CD8-positive, alpha-beta memory T cell (primary cell): ENCODE measurements around the gene SELENOP. TPM values are rescaled to one million over a fixed set of nuclear protein-coding genes. Genes with fewer than 3 reads are reported as not detected.
A peak's percentile ranks its signal among the peaks of the same experiment; 100 is the strongest.

Source experiments
- CTCF ChIA-PET: fragments of 350-600 bp; sonication (Branson Sonifier 250); formaldehyde crosslinking; loops from one replicate; lab custom pipeline; 2021; ENCODE audit warnings: antibody characterized with exemption; lab: Charles Lee
- POLR2A ChIA-PET: fragments of 350-600 bp; sonication (Branson Sonifier 250); formaldehyde crosslinking; loops from one replicate; lab custom pipeline; 2021; ENCODE audit warnings: antibody characterized with exemption; lab: Charles Lee
- DNase-seq, 5 donors: peaks; one replicate each; pipeline versions ENCODE4 v3.0.0 to v3.0.0-alpha.2; 2020 to 2022; ENCODE audit warnings: mixed read lengths in 1 of 5
- H3K27ac ChIP-seq: one replicate; pipeline ENCODE4 v1.7.0; 2013; ENCODE audit warnings: low read depth, mild to moderate bottlenecking, low read length, moderate library complexity
- H3K27me3 ChIP-seq: 2 replicates; pipeline ENCODE4 v1.7.0; 2013; ENCODE audit warnings: low read length, mild to moderate bottlenecking; ENCODE audit not compliant: insufficient read depth, poor library complexity, severe bottlenecking
- H3K36me3 ChIP-seq: 2 replicates; pipeline ENCODE4 v1.7.0; 2013; ENCODE audit warnings: mild to moderate bottlenecking, low read length, moderate library complexity; ENCODE audit not compliant: insufficient read depth
- H3K4me1 ChIP-seq: 2 replicates; pipeline ENCODE4 v1.7.0; 2013; ENCODE audit warnings: mild to moderate bottlenecking, low read length, moderate library complexity; ENCODE audit not compliant: insufficient read depth
- H3K4me3 ChIP-seq: 2 replicates; pipeline ENCODE4 v1.7.0; 2013; ENCODE audit warnings: mild to moderate bottlenecking, low read length
- H3K9me3 ChIP-seq: 2 replicates; pipeline ENCODE4 v1.7.0; 2013; ENCODE audit warnings: mild to moderate bottlenecking, low read length
- H3K27ac Mint-ChIP-seq, 8 donors: one replicate each; pipeline ENCODE4 v1.8.0; 2020 to 2021; ENCODE audit warnings: mixed read lengths in 8 of 8, mild to moderate bottlenecking in 6 of 8, inconsistent platforms in 3 of 8, moderate library complexity in 3 of 8
- H3K27me3 Mint-ChIP-seq, 2 donors: one replicate each; pipeline ENCODE4 v1.8.0; 2020 to 2021; ENCODE audit warnings: mixed read lengths in 2 of 2, mild to moderate bottlenecking in 1 of 2, moderate library complexity in 1 of 2
- H3K36me3 Mint-ChIP-seq, 3 donors: one replicate each; pipeline ENCODE4 v1.8.0; 2020 to 2021; ENCODE audit warnings: mixed read lengths in 3 of 3, inconsistent platforms in 1 of 3, mild to moderate bottlenecking in 1 of 3
- H3K4me1 Mint-ChIP-seq, 3 donors: one replicate each; pipeline ENCODE4 v1.8.0; 2020 to 2021; ENCODE audit warnings: mixed read lengths in 3 of 3, inconsistent platforms in 1 of 3, mild to moderate bottlenecking in 1 of 3
- H3K4me3 Mint-ChIP-seq, 7 donors: one replicate each; pipeline ENCODE4 v1.8.0; 2020 to 2021; ENCODE audit warnings: mixed read lengths in 7 of 7, mild to moderate bottlenecking in 6 of 7, moderate library complexity in 4 of 7, inconsistent platforms in 2 of 7
- H3K9me3 Mint-ChIP-seq, 5 donors: one replicate each; pipeline ENCODE4 v1.8.0; 2020 to 2022; ENCODE audit warnings: mixed read lengths in 5 of 5, mild to moderate bottlenecking in 3 of 5, moderate library complexity in 2 of 5, inconsistent platforms in 1 of 5
- polyA plus RNA-seq: library from polyadenylated mRNA; unstranded; fragments of 300-500 nt; fragmentation: Illumina TruSeq; gene quantifications from one replicate; pipeline ENCODE4 v1.2.3, GENCODE V29; 2021
- total RNA-seq, 2 experiments: library from RNA; stranded (reverse); gene quantifications; one replicate each; pipeline ENCODE4 v1.2.3, GENCODE V29; 2021

The SELENOP gene
- total and polyA plus RNA-seq, 3 experiments from 2014 or later: 0.75 to 1.2 TPM; not detected in 1

DNA sequence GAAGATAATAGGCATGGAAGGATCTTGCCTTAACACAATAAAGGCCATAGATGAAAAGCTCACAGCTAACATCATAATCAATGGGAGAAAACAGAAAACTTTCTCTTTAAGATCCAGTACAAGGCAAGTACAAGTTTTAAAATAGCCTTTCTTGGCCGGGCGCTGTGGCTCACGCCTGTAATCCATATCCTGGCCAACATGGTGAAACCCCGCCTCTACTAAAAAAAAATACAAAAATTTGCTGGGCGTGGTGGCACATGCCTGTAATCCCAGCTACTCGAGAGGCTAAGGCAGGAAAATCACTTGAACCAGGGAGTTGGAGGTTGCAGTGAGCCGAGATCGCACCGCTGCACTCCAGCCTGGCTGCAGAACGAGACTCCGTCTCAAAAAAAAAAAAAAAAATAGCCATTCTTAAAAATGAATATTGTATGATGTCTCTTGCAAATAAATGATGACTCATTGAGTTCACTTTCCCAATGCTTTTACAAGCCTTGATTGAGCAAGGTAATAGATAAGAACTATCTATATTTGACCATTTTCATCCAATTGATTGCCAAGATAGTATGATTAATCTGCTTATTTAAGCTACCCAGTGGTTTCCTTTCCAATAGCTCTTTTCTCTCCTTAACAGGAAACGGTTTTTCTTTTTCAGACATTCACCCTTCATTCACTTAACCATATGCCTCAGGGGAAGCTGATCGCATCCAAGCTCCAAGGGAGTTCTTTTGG is 39.3 kb downstream of the SELENOP start:
- H3K4me1 Mint-ChIP-seq: no peaks in the 10 kb centered on the region
- no peaks in the 10 kb centered on the region for H3K9me3 ChIP-seq
- H3K27ac Mint-ChIP-seq: no peak overlapping the region
- H3K36me3 ChIP-seq: no peaks in the 10 kb centered on the region
- H3K27ac ChIP-seq: no peak overlapping the region
- no peaks in the 10 kb centered on the region for H3K4me1 ChIP-seq
- peaks cover 13 to 19% of the 10 kb centered on the region in 2 donors for H3K27me3 Mint-ChIP-seq
- no peak for DNase-seq
- ChIA-PET CTCF (no interaction called here), POLR2A (interaction anchor here (0.7 kb wide), 1 partner anchor 103 kb away, joined by 5 read pairs; no protein-coding TSS in a partner anchor)
- H3K9me3 Mint-ChIP-seq: peaks cover 0 to 2% (median 0%) of the 10 kb centered on the region in 5 donors
- no peak overlapping the region for H3K4me3 ChIP-seq
- H3K4me3 Mint-ChIP-seq: no peak overlapping the region
- H3K36me3 Mint-ChIP-seq: peaks cover 0 to 12% (median 2%) of the 10 kb centered on the region in 3 donors
- no peaks in the 10 kb centered on the region for H3K27me3 ChIP-seq

DNA sequence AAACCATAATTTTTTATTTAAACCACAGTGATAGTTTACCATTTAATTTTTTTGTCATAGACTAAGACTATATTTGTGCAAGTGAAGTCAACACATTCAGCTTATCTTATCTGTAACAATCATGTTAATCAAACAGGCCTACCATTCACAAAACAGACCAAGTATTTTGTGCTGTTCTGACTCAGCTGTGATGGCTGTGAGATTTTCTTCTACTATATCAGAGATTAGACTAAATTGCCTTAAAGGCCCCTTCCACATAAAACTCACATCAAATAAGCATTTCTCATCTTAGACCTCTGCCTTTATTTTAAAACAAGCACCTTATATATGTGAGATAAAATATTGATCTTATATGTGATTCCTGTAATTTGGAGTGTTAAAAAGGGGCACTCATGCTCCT is 41.7 kb downstream of the SELENOP start:
- H3K36me3 Mint-ChIP-seq: peaks cover 0 to 16% (median 2%) of the 10 kb centered on the region in 3 donors
- Histone ChIP-seq H3K27me3 (no peaks in the 10 kb centered on the region), H3K27ac (no peak overlapping the region), H3K4me1 (no peaks in the 10 kb centered on the region), H3K36me3 (no peaks in the 10 kb centered on the region), H3K9me3 (no peaks in the 10 kb centered on the region), H3K4me3 (no peak overlapping the region)
- peaks cover 13 to 19% of the 10 kb centered on the region in 2 donors for H3K27me3 Mint-ChIP-seq
- peaks cover 0 to 2% (median 0%) of the 10 kb centered on the region in 5 donors for H3K9me3 Mint-ChIP-seq
- no peak overlapping the region for H3K4me3 Mint-ChIP-seq
- DNase-seq: no peak
- H3K4me1 Mint-ChIP-seq: no peaks in the 10 kb centered on the region
- H3K27ac Mint-ChIP-seq: no peak overlapping the region
- POLR2A ChIA-PET: no interaction called here
- CTCF ChIA-PET: no interaction called here

DNA sequence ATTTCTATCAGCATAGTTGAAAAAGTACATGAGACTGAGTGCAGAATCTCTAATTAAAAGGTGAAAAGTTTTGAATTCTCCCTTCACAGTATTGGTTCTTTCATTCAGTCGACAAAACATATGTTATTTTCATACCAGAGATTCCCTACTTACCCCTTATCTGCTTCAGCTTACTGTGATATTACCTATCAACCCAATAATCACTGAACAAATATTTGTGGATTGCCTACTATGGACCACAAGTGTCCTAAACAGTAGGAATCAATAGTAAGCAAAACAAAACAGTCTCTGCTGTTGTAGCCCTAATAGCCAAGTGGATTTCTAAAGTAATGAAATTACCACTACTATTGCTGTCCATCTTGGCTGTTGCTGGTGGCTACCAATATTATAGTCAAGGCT is 43.6 kb downstream of the SELENOP start:
- H3K4me1 Mint-ChIP-seq: no peaks in the 10 kb centered on the region
- CTCF ChIA-PET: interaction anchor here (0.8 to 1.8 kb wide), 4 partner anchors 184 to 912 kb away, joined by 3 to 11 read pairs (median 6); no protein-coding TSS in a partner anchor

DNA sequence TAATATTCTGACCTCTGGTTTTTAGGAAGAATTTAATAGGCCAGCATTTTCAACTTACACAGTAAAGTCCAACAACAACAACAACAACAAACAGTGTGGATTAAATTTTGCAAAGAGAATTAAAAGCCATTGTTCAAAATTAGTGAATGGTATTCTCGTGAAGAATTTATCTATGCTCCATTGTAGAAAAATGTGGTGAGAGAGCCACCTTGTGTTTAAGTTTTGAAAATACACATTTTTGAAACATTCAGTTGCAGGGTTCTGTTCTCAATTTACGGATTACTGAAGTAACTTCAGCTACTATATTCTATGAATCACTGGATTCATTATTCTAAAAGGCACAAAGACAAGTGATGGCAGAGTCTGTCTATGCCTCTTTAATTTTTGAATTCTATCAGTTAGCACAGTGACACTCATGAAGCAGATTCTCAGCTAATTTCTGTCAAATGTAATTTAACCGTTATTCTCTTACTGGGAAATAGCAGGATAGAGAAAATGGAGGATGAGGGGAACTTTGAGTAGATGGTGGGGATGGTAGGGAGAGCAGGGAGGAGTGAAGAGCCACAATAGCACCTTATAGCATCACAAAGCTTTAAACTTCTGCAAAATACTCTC is 44.1 kb downstream of the SELENOP start:
- peaks cover 0 to 2% (median 0%) of the 10 kb centered on the region in 5 donors for H3K9me3 Mint-ChIP-seq
- H3K36me3 Mint-ChIP-seq: peaks cover 0 to 26% (median 2%) of the 10 kb centered on the region in 3 donors
- H3K4me3 Mint-ChIP-seq: no peak overlapping the region
- no peak overlapping the region for H3K27ac ChIP-seq
- H3K27me3 ChIP-seq: no peaks in the 10 kb centered on the region
- no peaks in the 10 kb centered on the region for H3K4me1 ChIP-seq
- peaks cover 13 to 16% of the 10 kb centered on the region in 2 donors for H3K27me3 Mint-ChIP-seq
- H3K9me3 ChIP-seq: no peaks in the 10 kb centered on the region
- H3K27ac Mint-ChIP-seq: peak overlapping the region in 1 of 8 donors; percentile 4
- no peaks in the 10 kb centered on the region for H3K4me1 Mint-ChIP-seq
- POLR2A ChIA-PET: no interaction called here
- no peak overlapping the region for H3K4me3 ChIP-seq
- CTCF ChIA-PET: interaction anchor here (0.6 to 1.8 kb wide), 6 partner anchors 121 to 911 kb away, joined by 3 to 11 read pairs (median 3); no protein-coding TSS in a partner anchor
- H3K36me3 ChIP-seq: no peaks in the 10 kb centered on the region
- no peak for DNase-seq

More for the DNA sequence above, 43.6 kb downstream of the SELENOP start:
- H3K36me3 Mint-ChIP-seq: peaks cover 0 to 25% (median 2%) of the 10 kb centered on the region in 3 donors
- H3K4me3 ChIP-seq: no peak overlapping the region
- no peak overlapping the region for H3K27ac ChIP-seq
- H3K36me3 ChIP-seq: no peaks in the 10 kb centered on the region
- peaks cover 13 to 19% of the 10 kb centered on the region in 2 donors for H3K27me3 Mint-ChIP-seq
- H3K4me1 ChIP-seq: no peaks in the 10 kb centered on the region
- no peak for DNase-seq
- peaks cover 0 to 2% (median 0%) of the 10 kb centered on the region in 5 donors for H3K9me3 Mint-ChIP-seq
- no peak overlapping the region for H3K4me3 Mint-ChIP-seq
- POLR2A ChIA-PET: no interaction called here
- no peak overlapping the region for H3K27ac Mint-ChIP-seq
- no peaks in the 10 kb centered on the region for H3K9me3 ChIP-seq
- H3K27me3 ChIP-seq: no peaks in the 10 kb centered on the region

DNA sequence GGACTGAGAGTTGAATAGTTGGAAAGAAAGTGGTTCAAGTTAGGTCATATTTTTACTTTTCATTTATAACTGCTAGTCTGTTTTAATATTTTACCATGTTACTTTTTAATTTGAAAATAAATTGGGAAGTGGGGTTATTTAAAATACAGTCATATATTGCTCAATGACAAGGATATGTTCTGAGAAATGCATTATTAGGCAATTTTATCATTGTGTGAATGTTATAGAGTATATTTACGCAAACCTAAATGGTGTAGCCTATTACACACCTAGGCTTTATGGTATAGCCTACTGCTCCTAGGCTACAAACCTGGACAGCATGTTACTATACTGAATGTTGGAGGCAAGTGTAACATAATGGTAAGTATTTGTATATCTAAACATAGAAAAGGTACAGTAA is 49.9 kb downstream of the SELENOP start:
- peaks cover 9 to 13% (median 9%) of the 10 kb centered on the region in 3 donors for H3K4me1 Mint-ChIP-seq
- H3K36me3 Mint-ChIP-seq: peaks cover 0 to 27% (median 1%) of the 10 kb centered on the region in 3 donors
- no peak overlapping the region for H3K27ac Mint-ChIP-seq
- no peaks in the 10 kb centered on the region for H3K27me3 ChIP-seq
- no peak overlapping the region for H3K4me3 ChIP-seq
- H3K4me1 ChIP-seq: no peaks in the 10 kb centered on the region
- ChIA-PET CTCF (no interaction called here), POLR2A (no interaction called here)
- no peak overlapping the region for H3K27ac ChIP-seq
- H3K27me3 Mint-ChIP-seq: peaks cover 4 to 13% of the 10 kb centered on the region in 2 donors
- no peak overlapping the region for H3K4me3 Mint-ChIP-seq
- no peaks in the 10 kb centered on the region for H3K9me3 Mint-ChIP-seq
- no peaks in the 10 kb centered on the region for H3K9me3 ChIP-seq
- DNase-seq: no peak
- no peaks in the 10 kb centered on the region for H3K36me3 ChIP-seq

DNA sequence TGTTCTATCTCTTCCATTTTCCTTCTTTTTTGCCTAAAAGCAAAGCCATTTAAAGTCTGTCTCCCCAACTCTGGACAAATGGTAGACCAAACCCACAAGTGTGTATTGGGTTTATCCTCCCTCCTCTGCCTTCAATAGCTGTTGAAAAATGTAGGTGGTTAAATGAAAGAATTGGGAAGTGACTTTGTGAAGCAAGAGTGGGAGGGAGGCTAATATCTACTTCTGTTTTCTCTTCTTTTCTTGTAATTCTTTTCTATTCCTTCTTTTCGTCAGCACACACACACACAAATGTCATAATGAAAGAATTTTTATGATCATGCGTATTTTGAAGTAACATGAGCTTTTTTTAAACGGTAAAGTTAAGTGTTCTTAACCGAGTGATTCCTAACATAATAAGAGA is 51.3 kb downstream of the SELENOP start:
- no peaks in the 10 kb centered on the region for H3K27me3 ChIP-seq
- H3K4me1 ChIP-seq: no peaks in the 10 kb centered on the region
- no peak overlapping the region for H3K4me3 Mint-ChIP-seq
- peak overlapping the region in 1 of 8 donors; percentile 46 for H3K27ac Mint-ChIP-seq
- no peak overlapping the region for H3K4me3 ChIP-seq
- no peak for DNase-seq
- H3K36me3 ChIP-seq: no peaks in the 10 kb centered on the region
- no peaks in the 10 kb centered on the region for H3K9me3 Mint-ChIP-seq
- H3K27me3 Mint-ChIP-seq: peaks cover 4 to 15% of the 10 kb centered on the region in 2 donors
- H3K36me3 Mint-ChIP-seq: peaks cover 0 to 26% (median 1%) of the 10 kb centered on the region in 3 donors
- H3K27ac ChIP-seq: no peak overlapping the region
- H3K4me1 Mint-ChIP-seq: peaks cover 9 to 17% (median 9%) of the 10 kb centered on the region in 3 donors
- CTCF ChIA-PET: no interaction called here
- POLR2A ChIA-PET: no interaction called here
- no peaks in the 10 kb centered on the region for H3K9me3 ChIP-seq

DNA sequence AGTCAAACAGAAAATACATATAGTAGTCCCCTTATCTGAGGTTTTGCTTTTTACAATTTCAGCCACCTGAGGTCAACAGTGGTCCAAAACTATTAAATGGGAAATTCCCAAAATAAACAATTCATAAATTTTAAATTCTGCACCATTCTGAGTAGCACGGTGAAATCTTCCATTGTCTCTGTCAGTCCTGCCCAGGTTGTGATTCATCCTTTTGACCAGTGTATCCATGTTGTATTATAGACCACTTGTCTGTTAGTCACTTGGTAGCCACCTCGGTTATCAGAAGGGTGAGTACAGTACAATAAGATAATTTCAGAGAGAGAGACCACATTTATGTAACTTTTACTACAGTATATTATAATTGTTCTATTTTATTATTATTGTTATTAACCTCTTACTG is 52.2 kb downstream of the SELENOP start:
- CTCF ChIA-PET: no interaction called here
- peaks cover 0 to 22% (median 1%) of the 10 kb centered on the region in 3 donors for H3K36me3 Mint-ChIP-seq
- no peak overlapping the region for H3K4me3 Mint-ChIP-seq
- no peaks in the 10 kb centered on the region for H3K27me3 ChIP-seq
- H3K4me1 Mint-ChIP-seq: peaks cover 9 to 17% (median 9%) of the 10 kb centered on the region in 3 donors
- H3K27ac ChIP-seq: no peak overlapping the region
- no peaks in the 10 kb centered on the region for H3K9me3 ChIP-seq
- H3K27ac Mint-ChIP-seq: no peak overlapping the region
- H3K9me3 Mint-ChIP-seq: no peaks in the 10 kb centered on the region
- POLR2A ChIA-PET: no interaction called here
- H3K27me3 Mint-ChIP-seq: peaks cover 4 to 15% of the 10 kb centered on the region in 2 donors
- no peak for DNase-seq
- no peaks in the 10 kb centered on the region for H3K4me1 ChIP-seq
- no peak overlapping the region for H3K4me3 ChIP-seq
- H3K36me3 ChIP-seq: no peaks in the 10 kb centered on the region
